HK-2 (cell line): ENCODE results near the gene TEX38.
"Not testable (repeated sequence)": the region's sequence is repeated elsewhere in the genome, so short reads cannot be mapped to it uniquely, and the experiment has no call there.

Experiments
- DNase-seq: peaks from one replicate; pipeline ENCODE4 v3.0.0-alpha.2; 2018; ENCODE audit not compliant: unreplicated experiment

The TEX38 gene

GRCh38 chr1:46655848-46656247, 15.8 kb upstream of the TEX38 start:
- no peak for DNase-seq

GRCh38 chr1:46656643-46657042, 15.0 kb upstream of the TEX38 start:
- DNase-seq, result no peak

- no peak for DNase-seq
These were observed 13.9 kb upstream of the TEX38 start for GRCh38 chr1:46657775-46658174.

DNA sequence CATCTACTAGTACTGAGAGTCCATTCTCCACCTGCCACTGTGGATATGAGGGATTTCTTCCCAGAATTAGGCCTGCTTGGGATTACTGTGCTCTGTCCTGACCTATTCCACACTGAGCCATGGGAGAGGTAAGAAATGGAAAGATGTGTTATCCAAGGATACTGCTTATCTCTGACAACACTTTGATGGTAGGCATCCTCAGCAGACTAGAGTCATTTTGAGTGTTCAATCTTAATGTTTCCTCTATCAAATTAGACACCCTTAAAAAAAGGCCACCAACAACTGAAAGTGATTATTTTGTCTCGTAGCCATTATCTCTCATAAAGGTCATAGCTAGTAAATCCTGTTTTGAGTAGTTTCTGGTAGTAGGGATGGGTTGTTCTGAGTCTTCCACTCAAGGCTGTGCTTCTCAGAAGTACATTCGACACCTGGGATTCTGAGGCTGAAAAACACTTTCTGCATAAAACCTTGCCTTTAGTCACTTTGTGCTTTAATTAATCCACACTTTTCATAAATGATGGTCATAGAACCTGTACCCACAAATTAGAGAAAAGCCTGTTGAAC, 12.3 kb upstream of the TEX38 start:
- no peak for DNase-seq

GRCh38 chr1:46660116-46660515, 11.5 kb upstream of the TEX38 start:
- DNase-seq, result not testable (repeated sequence)

DNA sequence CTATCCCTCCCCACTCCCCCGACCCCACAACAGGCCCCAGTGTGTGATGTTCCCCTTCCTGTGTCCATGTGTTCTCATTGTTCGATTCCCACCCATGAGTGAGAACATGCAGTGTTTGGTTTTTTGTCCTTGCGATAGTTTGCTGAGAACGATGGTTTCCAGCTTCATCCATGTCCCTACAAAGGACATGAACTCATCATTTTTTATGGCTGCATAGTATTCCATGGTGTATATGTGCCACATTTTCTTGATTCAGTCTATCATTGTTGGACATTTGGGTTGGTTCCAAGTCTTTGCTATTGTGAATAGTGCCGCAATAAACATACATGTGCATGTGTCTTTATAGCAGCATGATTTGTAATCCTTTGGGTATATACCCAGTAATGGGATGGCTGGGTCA, 8.7 kb upstream of the TEX38 start:
- not testable (repeated sequence) for DNase-seq

DNA sequence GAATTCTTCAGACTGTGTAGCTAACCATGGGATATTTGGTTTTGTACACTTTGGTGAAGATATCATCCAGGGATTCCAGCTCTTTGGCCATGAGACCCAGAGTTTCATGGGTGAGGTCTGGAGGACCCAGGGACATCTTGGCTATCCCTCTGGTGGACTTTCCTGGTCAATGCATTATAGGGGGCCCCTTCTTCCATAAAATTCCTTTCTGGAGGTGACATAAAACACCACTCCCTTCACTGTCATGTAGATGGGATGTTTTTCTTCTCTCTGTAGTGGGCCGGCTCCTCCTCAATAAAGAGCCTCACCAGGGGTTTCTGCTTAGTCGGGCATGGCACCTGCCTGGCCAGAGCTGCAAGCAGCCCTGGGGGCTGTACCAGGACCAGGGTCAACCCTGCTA, 5.7 kb upstream of the TEX38 start:
- DNase-seq, result no peak

- DNase-seq, result peak; percentile 49
These were observed 3.6 kb upstream of the TEX38 start, which contains the start of gene ATPAF1 for GRCh38 chr1:46667782-46668760. Gene ATPAF1 (minus strand): TSS chr1:46668364. CDS start chr1:46668322, 42 bp downstream.

DNA sequence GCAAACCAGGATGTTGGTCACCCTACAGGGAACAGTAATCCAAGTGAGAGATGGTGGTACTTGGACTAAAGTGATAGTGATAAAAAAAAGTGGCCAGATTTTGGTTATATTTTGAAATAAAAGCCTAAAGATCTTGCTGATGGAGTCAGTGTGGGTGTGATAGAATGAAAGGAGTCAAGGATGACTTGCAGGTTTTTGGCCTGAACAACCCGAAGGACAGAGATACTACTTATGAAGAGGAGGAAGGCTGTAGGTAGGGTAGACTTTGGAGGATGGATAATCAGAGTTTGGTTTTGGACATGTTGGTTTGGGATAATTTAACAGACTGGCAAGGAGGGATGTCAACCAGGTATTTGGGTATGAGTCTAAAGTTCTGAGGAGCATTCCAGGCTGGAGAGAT, 1.5 kb upstream of the TEX38 start:
- DNase-seq, result no peak

- DNase-seq, result no peak
These were observed 1.0 kb downstream of the TEX38 start for GRCh38 chr1:46672696-46673095.

DNA sequence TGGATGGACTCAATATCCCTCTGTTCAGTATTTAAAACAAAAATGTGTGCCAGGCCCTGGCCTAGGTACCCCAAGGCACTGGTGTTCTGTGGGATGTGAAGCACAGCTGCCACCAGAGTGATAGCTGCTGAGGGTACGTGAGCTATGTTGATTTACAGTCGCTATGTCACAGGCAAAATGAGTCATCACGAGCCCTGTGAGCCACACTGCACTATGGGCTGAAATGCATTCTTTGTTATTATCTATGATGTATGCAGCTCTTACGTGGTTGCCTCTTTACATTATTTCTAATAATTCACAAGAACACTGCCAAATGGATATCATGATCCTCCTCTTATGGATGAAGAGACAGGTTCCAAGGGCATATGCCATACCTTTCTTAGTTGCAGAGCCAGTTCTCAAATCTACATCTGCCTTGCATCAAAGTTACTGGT, 2.1 kb downstream of the TEX38 start:
- peak; percentile 17 for DNase-seq

DNA sequence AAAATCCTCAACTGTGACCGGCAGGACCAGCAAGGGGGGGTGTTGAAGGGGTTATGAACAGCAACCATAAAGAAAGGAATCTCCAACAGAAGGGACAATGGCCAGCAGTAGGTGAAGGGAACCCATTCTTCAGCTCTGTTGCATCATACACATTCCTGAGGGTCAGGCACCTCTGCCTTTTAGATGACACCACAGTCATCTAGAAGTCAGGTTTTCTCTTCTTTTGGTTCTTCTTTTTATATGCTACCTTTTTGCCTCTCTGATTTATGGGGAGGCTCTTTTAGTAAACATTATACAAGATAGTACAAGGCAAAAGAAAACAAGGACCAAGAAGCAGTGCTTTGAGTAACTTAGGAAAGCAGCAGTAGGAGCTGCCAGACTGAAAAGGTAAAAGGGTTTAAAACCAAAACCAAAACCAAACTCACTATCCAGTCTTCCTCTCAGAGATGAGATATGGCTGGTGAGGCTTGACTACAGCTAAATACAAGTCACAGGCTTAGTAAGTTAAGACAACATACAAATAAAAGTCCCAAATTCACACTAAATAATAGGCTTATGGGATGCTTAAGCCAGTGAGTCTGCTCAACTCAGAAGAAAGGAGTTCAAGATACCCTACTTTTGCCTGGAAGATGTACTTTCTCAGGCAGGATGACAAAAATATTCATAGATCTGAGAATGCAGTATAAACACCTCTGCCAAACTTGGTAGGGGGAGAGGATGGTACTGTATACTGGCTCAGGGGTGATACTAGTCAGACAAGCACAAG, 4.1 kb downstream of the TEX38 start:
- no peak for DNase-seq

DNA sequence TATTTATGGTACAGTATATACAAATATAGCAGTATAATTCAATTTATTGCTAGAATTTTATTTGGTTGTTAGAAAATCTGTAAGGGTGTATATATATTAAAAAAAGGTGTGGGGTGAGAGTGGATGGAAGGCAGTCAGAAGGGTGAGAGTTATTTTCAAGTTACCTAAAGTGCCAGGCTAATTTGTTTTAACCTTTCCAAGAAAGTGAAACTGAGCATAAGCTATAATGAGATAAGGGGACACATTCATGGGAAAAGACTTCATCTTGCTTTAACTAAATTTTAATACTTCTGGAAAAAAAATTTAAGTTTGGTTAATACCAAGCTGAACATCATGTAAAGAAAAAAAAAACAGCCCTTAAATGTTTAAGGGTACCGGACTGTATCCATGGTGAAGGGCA, 4.9 kb downstream of the TEX38 start:
- DNase-seq, result no peak

DNA sequence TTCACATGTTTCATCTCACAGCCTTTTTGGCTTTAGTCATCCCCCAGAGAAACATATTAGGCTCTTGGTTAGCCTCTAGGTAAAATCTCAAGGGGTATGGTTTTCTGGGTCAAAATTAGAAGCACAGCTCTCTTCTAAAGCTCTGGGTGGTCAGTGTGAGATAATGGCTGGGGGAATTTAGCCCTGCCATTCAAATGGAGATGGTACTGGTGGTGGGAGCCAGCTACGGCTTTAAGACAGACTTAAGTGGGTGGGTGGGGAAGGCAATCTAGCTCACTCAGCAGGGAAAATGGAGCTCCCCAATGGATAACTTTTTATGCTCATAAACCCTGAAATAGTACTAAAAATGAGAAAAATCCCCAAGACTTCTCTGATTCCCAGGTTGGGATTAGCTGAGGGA, 5.7 kb downstream of the TEX38 start:
- DNase-seq, result no peak

- DNase-seq, result no peak
These were observed 8.3 kb downstream of the TEX38 start for GRCh38 chr1:46679789-46680573.

DNA sequence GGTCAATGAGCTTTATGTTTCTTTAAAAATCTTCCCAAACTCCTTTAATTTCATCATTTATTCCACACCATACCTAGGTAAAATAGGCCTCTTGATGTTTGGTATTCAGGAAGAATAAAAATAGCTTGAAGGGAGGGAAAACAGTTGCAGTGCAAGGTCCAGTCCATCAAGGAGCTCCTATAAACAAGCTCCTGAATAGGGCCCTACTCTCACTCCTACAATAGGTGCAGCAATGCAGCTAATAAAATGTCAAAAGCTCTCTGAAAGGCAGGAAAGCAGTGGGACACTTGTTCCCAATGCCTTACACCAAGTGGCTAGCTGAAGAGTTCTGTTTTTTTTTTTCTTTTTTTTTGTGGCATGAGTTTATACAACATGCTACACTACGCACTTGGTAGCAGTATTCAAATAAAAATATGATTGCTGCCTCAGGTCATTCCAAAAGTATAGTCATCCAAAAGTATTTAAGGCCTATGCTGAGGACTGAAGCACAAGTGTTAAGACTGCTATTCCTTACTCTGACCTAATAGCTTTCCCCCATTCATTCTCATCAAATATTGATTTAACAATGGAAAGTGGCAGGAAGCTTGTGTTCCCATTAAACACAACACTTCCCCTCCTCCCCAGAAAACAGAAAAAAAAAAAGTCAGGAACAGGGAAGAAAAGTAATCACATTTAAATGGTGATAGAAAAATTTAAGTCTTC, 9.8 kb downstream of the TEX38 start:
- no peak for DNase-seq

GRCh38 chr1:46682064-46682463, 10.4 kb downstream of the TEX38 start:
- no peak for DNase-seq

GRCh38 chr1:46684670-46685069, 13.0 kb downstream of the TEX38 start:
- no peak for DNase-seq

- DNase-seq, result no peak
These were observed 14.6 kb downstream of the TEX38 start for GRCh38 chr1:46686255-46686654.

DNA sequence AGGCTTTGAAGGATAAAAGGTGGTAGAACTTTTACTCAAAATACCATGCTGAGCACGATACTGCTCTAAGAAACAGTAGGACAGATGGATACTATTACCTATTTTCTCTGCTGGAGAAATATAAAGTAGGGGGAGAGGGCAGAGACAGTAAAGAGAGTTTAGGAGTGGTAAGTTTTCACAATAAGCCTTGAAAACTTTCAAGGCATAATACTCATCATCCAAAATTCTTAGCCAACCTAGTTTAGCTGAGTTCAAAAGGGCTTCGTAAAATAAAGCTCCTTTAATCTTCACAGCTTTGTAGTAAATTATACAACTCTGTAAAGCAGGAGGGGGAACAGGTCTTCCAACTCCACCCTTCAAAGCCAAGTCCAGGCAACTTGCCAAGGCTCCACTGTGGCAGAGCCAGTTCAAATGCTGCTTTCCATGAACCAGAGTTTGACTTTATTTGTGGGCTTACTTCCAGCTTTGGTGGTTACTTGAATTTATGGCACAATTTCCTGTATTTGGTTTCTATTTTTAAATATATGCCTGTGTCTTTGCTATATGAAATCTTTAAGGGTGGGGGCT, 15.5 kb downstream of the TEX38 start:
- no peak for DNase-seq
